Measurements from ENCODE around the gene CD6. TPM values are rescaled to one million over a fixed set of nuclear protein-coding genes. Genes with fewer than 3 reads are reported as not detected.

The CD6 gene
- total RNA-seq, 1 donor from 2014 or later = 6.1 TPM

DNA sequence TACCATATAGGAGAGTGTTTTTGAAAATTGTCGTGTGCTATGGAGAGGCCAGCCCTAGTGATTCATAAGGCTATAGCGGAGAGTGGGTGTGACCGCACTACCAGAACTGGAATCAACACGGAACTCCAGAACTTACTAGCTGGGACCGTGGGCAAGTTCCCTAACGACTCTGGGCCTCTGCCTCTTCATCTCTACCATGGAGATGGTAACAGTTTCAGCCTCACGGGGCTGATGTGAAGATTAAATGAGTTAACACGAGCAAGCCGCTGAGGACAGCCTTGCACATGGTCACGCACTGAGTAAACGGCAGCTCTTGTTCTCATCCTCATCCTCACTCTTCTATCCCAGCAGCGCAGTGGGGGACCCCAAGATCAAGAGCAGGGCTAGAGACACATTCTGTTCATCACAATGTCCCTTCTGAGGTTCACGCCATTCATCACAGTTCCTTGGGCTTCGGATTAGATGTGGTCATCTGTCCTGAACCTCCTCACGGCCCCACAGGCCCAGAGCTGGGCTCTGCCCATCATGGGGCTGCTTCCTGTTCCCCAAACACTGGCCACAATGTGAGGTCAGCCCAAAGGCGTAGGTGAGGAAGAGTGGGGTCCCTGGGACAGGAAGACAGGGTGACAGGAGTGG lies 83.6 kb downstream of the CD6 start:
- Histone ChIP-seq H3K36me3 (no peaks in the 10 kb centered on the region), H3K4me3 (no peak overlapping the region), H3K4me1 (no peaks in the 10 kb centered on the region), H3K27me3 (ENCODE audit: low read depth) (no peaks in the 10 kb centered on the region), H3K27ac (no peak overlapping the region), H3K9me3 (no peaks in the 10 kb centered on the region)
- DNase-seq = no peak
- peak in 1 of 2 donors; percentile 52 for ATAC-seq
- intact Hi-C loops (cut with DNase I) = no loop called here
- TF ChIP-seq CTCF (IDR thresholded peaks at IDR 0.05) = no peak

- TF ChIP-seq CTCF (IDR thresholded peaks at IDR 0.05) = no peak
- ATAC-seq (no peak), DNase-seq (no peak)
- intact Hi-C loops (cut with DNase I) = no loop called here
- Histone ChIP-seq H3K27ac (no peak overlapping the region), H3K36me3 (no peaks in the 10 kb centered on the region), H3K4me3 (no peak overlapping the region), H3K4me1 (peaks cover 4% of the 10 kb centered on the region), H3K9me3 (no peaks in the 10 kb centered on the region), H3K27me3 (ENCODE audit: low read depth) (no peaks in the 10 kb centered on the region)
Measured at GRCh38 chr11:61055776-61056175, 84.3 kb downstream of the CD6 start.

DNA sequence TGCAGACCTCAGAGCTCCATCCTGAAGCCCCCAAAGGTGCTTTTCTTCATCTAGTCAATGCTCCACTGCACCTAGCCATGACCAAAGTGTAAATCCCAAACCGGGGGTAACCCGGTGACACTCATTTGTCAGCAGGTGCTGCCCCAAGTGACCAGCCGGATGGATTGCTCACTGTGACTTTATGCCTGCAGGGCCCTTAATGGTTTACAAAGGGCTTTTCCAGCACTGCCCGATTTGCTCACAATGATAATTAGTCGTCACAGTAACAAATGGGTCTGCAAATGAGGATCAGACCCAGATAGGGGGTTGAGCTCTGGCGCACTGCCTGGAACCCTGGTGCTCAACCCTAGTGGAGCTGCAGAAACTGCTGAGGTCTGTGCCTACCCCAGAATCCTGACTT lies 85.1 kb downstream of the CD6 start:
- H3K36me3 ChIP-seq = no peaks in the 10 kb centered on the region
- no peaks in the 10 kb centered on the region for H3K27me3 ChIP-seq (ENCODE audit: low read depth)
- H3K4me3 ChIP-seq = no peak overlapping the region
- H3K4me1 ChIP-seq = peaks cover 10% of the 10 kb centered on the region
- intact Hi-C loops (cut with DNase I) = no loop called here
- ATAC-seq (no peak), DNase-seq (no peak)
- no peak for TF ChIP-seq CTCF (IDR thresholded peaks at IDR 0.05)
- no peak overlapping the region for H3K27ac ChIP-seq
- no peaks in the 10 kb centered on the region for H3K9me3 ChIP-seq

DNA sequence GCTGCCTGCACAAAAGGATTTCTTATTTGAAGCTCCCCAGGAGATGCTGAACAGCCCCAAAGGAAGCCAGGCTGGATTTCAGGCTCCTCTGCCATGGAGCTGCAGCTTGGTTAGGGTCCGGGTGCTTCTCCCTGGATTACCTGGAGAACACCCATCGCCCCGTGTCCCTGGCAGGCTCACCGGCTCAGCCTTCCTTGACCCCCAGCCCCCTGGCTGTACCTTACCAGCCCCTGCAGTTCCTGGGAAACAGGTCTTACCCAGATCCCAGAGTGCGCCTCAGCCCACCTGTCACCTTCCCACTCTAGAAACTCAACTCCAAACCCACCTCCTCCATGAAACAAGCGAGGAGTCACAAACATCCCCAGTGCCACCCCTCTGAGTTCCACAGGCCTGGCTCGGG lies 85.5 kb downstream of the CD6 start:
- TF ChIP-seq CTCF (IDR thresholded peaks at IDR 0.05) = no peak
- Histone ChIP-seq H3K9me3 (no peaks in the 10 kb centered on the region), H3K36me3 (no peaks in the 10 kb centered on the region), H3K4me3 (no peak overlapping the region), H3K27ac (no peak overlapping the region), H3K27me3 (ENCODE audit: low read depth) (no peaks in the 10 kb centered on the region), H3K4me1 (peaks cover 10% of the 10 kb centered on the region)
- DNase-seq (no peak), ATAC-seq (no peak)
- intact Hi-C loops (cut with DNase I) = no loop called here

DNA sequence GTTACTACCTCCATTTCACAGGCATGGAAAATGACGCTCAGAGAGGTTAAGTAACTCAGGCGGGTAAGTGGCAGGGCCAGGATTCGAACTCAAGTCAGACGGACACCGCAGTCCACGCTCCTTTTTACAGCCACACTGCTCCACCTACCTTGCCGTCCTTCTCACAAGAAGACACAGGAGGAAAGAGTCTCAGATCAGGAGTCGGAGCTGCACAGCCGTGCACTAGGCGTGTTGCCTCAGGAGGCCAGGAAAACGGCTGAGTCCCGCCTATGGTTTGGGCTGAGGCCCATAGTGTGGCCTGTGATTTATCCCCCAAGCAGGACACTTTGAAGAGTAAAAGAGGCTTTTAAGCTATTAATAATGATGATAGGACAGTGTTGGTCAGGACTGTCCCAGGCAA lies 86.1 kb downstream of the CD6 start:
- TF ChIP-seq CTCF (IDR thresholded peaks at IDR 0.05) = no peak
- intact Hi-C loops (cut with DNase I) = no loop called here
- DNase-seq = no peak

More for the DNA sequence above, 86.1 kb downstream of the CD6 start:
- no peaks in the 10 kb centered on the region for H3K9me3 ChIP-seq
- H3K4me1 ChIP-seq = peaks cover 10% of the 10 kb centered on the region
- no peak for ATAC-seq
- no peak overlapping the region for H3K27ac ChIP-seq
- no peaks in the 10 kb centered on the region for H3K36me3 ChIP-seq
- no peak overlapping the region for H3K4me3 ChIP-seq
- H3K27me3 ChIP-seq (ENCODE audit: low read depth) = no peaks in the 10 kb centered on the region
